ENCODE data around the gene CLIC4.

GRCh38 chr1:24878045-24878444 lies 132.8 kb downstream of the CLIC4 start:
- TF ChIP-seq CTCF (IDR thresholded peaks at IDR 0.05; ENCODE audit: insufficient read depth, low read depth, low read length) (no peak), EZH2 (IDR thresholded peaks at IDR 0.05; ENCODE audit: insufficient read depth, low read length) (no peak)

Measured in astrocyte (in vitro differentiated cells and primary cell).